HepG2 (cell line): ENCODE data around the gene NUCB1. TPM values are rescaled to one million over a fixed set of nuclear protein-coding genes. Genes with fewer than 3 reads are reported as not detected.

Experiments
- BATF2 ChIP-seq: sonication (generic); formaldehyde crosslinking; IDR thresholded peaks from 2 replicates; pipeline ENCODE4 v1.8.0; 2022; ENCODE audit warnings: mild to moderate bottlenecking, missing genetic modification reagents, moderate library complexity
- BCL3 ChIP-seq: sonication (generic); formaldehyde crosslinking; IDR thresholded peaks from 2 replicates; pipeline ENCODE4 v1.5.1; 2020; ENCODE audit warnings: mild to moderate bottlenecking, missing genetic modification reagents, moderate library complexity
- CAMTA2 ChIP-seq: sonication (generic); formaldehyde crosslinking; IDR thresholded peaks from 2 replicates; pipeline ENCODE4 v1.4.0; 2020; ENCODE audit warnings: mild to moderate bottlenecking, missing genetic modification reagents, borderline replicate concordance
- DPF2 ChIP-seq: sonication (generic); formaldehyde crosslinking; IDR thresholded peaks from 2 replicates; pipeline ENCODE4 v1.4.0; 2020; ENCODE audit warnings: mild to moderate bottlenecking, low read depth, missing genetic modification reagents, borderline replicate concordance
- EED ChIP-seq: sonication (generic); formaldehyde crosslinking; IDR thresholded peaks from 2 replicates; pipeline ENCODE4 v1.5.0; 2020; ENCODE audit warnings: mild to moderate bottlenecking, missing genetic modification reagents
- GATA4 ChIP-seq: sonication (generic); IDR thresholded peaks from 2 replicates; pipeline ENCODE4 v1.6.1; 2016; ENCODE audit warnings: antibody characterized with exemption, low read depth, borderline replicate concordance
- HDAC1 ChIP-seq: sonication (generic); formaldehyde crosslinking; IDR thresholded peaks from 2 replicates; pipeline ENCODE4 v1.5.1; 2020; ENCODE audit warnings: mild to moderate bottlenecking, missing genetic modification reagents
- IKZF5 ChIP-seq: IDR thresholded peaks from 2 replicates; pipeline ENCODE4 v1.6.1; 2018; ENCODE audit warnings: missing genetic modification reagents, mild to moderate bottlenecking, missing compliant biosample characterization
- KLF13 ChIP-seq: sonication (generic); formaldehyde crosslinking; IDR thresholded peaks from 2 replicates; pipeline ENCODE4 v1.4.0; 2020; ENCODE audit warnings: mild to moderate bottlenecking, missing genetic modification reagents
- MAX ChIP-seq: IDR thresholded peaks from 2 replicates; pipeline ENCODE4 v1.6.1; 2012; ENCODE audit warnings: inconsistent platforms
- NCOR1 ChIP-seq: fragments of 200-600 bp; sonication (generic); IDR thresholded peaks from 2 replicates; pipeline ENCODE4 v1.7.0; 2017; ENCODE audit warnings: antibody characterized with exemption, low read length, borderline replicate concordance
- NFYC ChIP-seq: IDR thresholded peaks from 2 replicates; pipeline ENCODE4 v1.6.1; 2016; ENCODE audit warnings: missing genetic modification reagents, missing compliant biosample characterization
- POGK ChIP-seq: sonication (generic); formaldehyde crosslinking; conservative IDR thresholded peaks from 2 replicates; pipeline ENCODE4 v1.8.0; 2022; ENCODE audit warnings: mild to moderate bottlenecking, moderate library complexity, missing genetic modification reagents
- RBM39 ChIP-seq: fragments of 200-400 bp; formaldehyde crosslinking; IDR thresholded peaks from one replicate; pipeline ENCODE4 v1.6.1; 2018; ENCODE audit warnings: antibody characterized with exemption, mild to moderate bottlenecking, low read depth, low read length; ENCODE audit not compliant: poor library complexity, severe bottlenecking
- RFX1 ChIP-seq: fragments of 450-650 bp; IDR thresholded peaks from 2 replicates; pipeline ENCODE4 v1.6.1; 2017
- SMARCE1 ChIP-seq: fragments of 450-650 bp; IDR thresholded peaks from 2 replicates; pipeline ENCODE4 v1.6.1; 2017; ENCODE audit warnings: borderline replicate concordance
- STAG1 ChIP-seq: sonication (generic); formaldehyde crosslinking; IDR thresholded peaks from 2 replicates; pipeline ENCODE4 v1.4.0; 2020; ENCODE audit warnings: missing genetic modification reagents
- TBL1XR1 ChIP-seq: fragments of 150-350 bp; IDR thresholded peaks from 2 replicates; pipeline ENCODE4 v1.6.1; 2014; ENCODE audit warnings: borderline replicate concordance, low read length; ENCODE audit not compliant: partially characterized antibody
- TIGD3 ChIP-seq: sonication (generic); formaldehyde crosslinking; IDR thresholded peaks from 2 replicates; pipeline ENCODE4 v1.5.1; 2020; ENCODE audit warnings: mild to moderate bottlenecking, missing genetic modification reagents, borderline replicate concordance
- ZFP62 ChIP-seq: sonication (generic); formaldehyde crosslinking; IDR thresholded peaks from 2 replicates; pipeline ENCODE4 v1.4.0; 2020; ENCODE audit warnings: missing genetic modification reagents
- ZNF569 ChIP-seq: sonication (generic); formaldehyde crosslinking; IDR thresholded peaks from 2 replicates; pipeline ENCODE4 v1.5.0; 2020; ENCODE audit warnings: mild to moderate bottlenecking, missing genetic modification reagents, moderate library complexity, borderline replicate concordance
- polyA plus RNA-seq, 8 experiments: library from polyadenylated mRNA; depleted of rRNA in 3 of 8; stranded (reverse) in 7 of 8; unstranded in 1 of 8; fragments of >200 nt; fragmentation: Illumina TruSeq in 4 of 8; extraction: Trizol in 4 of 8; gene quantifications; 2 replicates each; pipeline versions ENCODE4 v1.2.1 to v1.2.3, GENCODE V29; 2011 to 2016; ENCODE audit warnings: low read depth in 4 of 8, missing spikeins in 1 of 8, mixed read lengths in 1 of 8; ENCODE audit not compliant: insufficient read depth in 1 of 8
- total RNA-seq, 5 experiments: library from RNA; depleted of rRNA; stranded (reverse); fragments of >200 nt; fragmentation: Illumina TruSeq; extraction: Trizol; gene quantifications; 2 replicates each; pipeline ENCODE4 v1.2.3, GENCODE V29; 2016; ENCODE audit warnings: low read depth in 1 of 5

NUCB1 gene
- total and polyA plus RNA-seq, 2 of the 13 experiments (the other 11 are each of a cell fraction or from before 2014, with no cell fraction given), result 82.3 to 106 TPM

GRCh38 chr19:48965040-48965805, 65.1 kb downstream of the NUCB1 start, which contains the start of gene FTL (continued):
- TF ChIP-seq EED (CRISPR knock-in tag), result peak; percentile 31; the same call in 1 of the 2 replicates
- peak; percentile 70 for TF ChIP-seq MAX
- TF ChIP-seq KLF13 (CRISPR knock-in tag), result 0 out of 2 replicates have a peak, but pooled peaks have one; percentile 63
- peak; percentile 52 for TF ChIP-seq POGK (CRISPR knock-in tag)
- TF ChIP-seq IKZF5, result peak; percentile 94
- peak; percentile 38 for TF ChIP-seq STAG1
- peak; percentile 97 for TF ChIP-seq ZFP62 (CRISPR knock-in tag)
- peak; percentile 99 for TF ChIP-seq GATA4
- peak; percentile 99 for TF ChIP-seq RBM39
- TF ChIP-seq NFYC, result peak; percentile 87
- TF ChIP-seq BCL3 (CRISPR knock-in tag), result peak; percentile 73; the same call in 1 of the 2 replicates
- no peak for TF ChIP-seq CAMTA2 (CRISPR knock-in tag)
- peak; percentile 68 for TF ChIP-seq HDAC1 (CRISPR knock-in tag)
- TF ChIP-seq BATF2 (CRISPR knock-in tag), result peak; percentile 82; the same call in 1 of the 2 replicates
- no peak for TF ChIP-seq ZNF569 (CRISPR knock-in tag)
- TF ChIP-seq SMARCE1, result no peak
- TF ChIP-seq DPF2 (CRISPR knock-in tag), result no peak
- TF ChIP-seq TIGD3 (CRISPR knock-in tag), result no peak
- TF ChIP-seq RFX1, result no peak
- TF ChIP-seq TBL1XR1, result peak; percentile 60
- no peak for TF ChIP-seq NCOR1
